NOMO-1 (cell line): ENCODE measurements around the gene IL9R.
"Not testable (repeated sequence)": the region's sequence is repeated elsewhere in the genome, so short reads cannot be mapped to it uniquely, and the experiment has no call there.

ENCODE experiments used
- DNase-seq, 2 experiments: peaks; one replicate each; lab custom pipeline; 2025; ENCODE audit not compliant: unreplicated experiment in 2 of 2; lab: John Stamatoyannopoulos, UW

The IL9R gene

GRCh38 chrX:156028653-156029237 lies 31.2 kb downstream of the IL9R start:
- DNase-seq, result not testable (repeated sequence)

- DNase-seq, result not testable (repeated sequence)
Observed at GRCh38 chrX:156029296-156029695, 31.8 kb downstream of the IL9R start.

- DNase-seq, result not testable (repeated sequence)
Observed at GRCh38 chrX:156029707-156030442, 32.4 kb downstream of the IL9R start.

GRCh38 chrX:156030474-156030873 lies 33.0 kb downstream of the IL9R start:
- DNase-seq, result not testable (repeated sequence)
